Stimulated activated memory B cell treated with anti-CD40 and anti-IgM and Interleukin-4, amounts not matched to agents 10 μg/mL and 1 μg/mL and 100 μg/mL, for 72 hours (primary cell): ENCODE data around the gene MICAL3.

Source experiments
- ATAC-seq: fragments of 150-1000 bp; cut with Tn5 transposase; 2 replicates; pipeline ENCODE4 v1.10.0; 2021
- H3K27ac Mint-ChIP-seq: one replicate; pipeline ENCODE4 v1.8.0; 2022; ENCODE audit warnings: mild to moderate bottlenecking, mixed read lengths
- H3K27me3 Mint-ChIP-seq: one replicate; pipeline ENCODE4 v1.8.0; 2022; ENCODE audit warnings: mixed read lengths
- H3K36me3 Mint-ChIP-seq: one replicate; pipeline ENCODE4 v1.8.0; 2022; ENCODE audit warnings: mixed read lengths
- H3K4me1 Mint-ChIP-seq: one replicate; pipeline ENCODE4 v1.8.0; 2022; ENCODE audit warnings: mixed read lengths
- H3K4me3 Mint-ChIP-seq: one replicate; pipeline ENCODE4 v1.8.0; 2022; ENCODE audit warnings: mild to moderate bottlenecking, moderate library complexity, mixed read lengths
- H3K9me3 Mint-ChIP-seq: one replicate; pipeline ENCODE4 v1.8.0; 2022; ENCODE audit warnings: mixed read lengths

Gene MICAL3

DNA sequence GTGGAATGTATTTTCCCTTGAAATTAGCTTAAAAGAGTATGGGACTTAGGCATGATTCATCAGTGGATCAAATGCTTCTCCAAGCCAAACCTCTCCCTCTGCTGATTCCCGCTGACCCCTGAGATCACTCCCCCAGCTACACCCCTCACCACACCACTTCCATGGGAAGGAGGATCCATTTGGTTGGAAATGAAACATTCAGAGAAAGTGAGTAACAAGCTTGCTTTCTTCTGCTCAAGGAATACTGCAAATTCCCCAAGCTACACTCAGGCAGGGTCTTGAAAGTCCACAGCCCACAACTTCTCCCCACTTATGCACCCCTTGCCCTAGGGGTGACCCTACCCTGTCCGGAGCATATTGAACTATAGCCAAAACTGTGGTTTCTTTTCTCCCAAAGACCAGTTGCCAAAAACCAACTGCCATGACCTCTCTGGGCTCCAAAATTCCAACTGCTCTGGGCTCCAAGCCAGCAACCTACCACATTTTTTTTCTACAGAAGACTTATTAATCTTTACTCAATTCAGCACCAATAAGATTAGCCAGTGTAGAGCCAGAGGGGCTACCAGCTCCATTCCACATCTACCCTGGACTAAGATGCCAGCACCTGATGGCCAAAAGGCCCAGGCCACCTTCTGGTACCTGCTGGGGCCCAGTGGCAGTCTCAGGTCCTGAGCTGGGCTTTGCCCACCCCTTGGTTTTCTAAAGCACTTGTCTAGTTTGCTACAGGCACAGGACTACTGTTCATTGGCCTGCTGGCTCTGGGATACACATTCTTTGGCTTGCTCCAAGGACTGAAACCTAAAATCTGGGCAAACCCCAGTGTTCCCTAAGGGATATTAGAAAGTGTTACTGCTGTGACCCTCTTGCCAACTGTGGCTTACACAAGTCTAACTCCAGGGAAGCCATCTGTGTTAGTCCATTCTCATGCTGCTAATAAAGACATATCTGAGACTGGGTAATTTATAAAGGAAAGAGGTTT is 101.1 kb downstream of the MICAL3 start:
- ATAC-seq = no peak
- no peaks in the 10 kb centered on the region for H3K27me3 Mint-ChIP-seq
- peaks cover 25% of the 10 kb centered on the region for H3K4me1 Mint-ChIP-seq
- no peaks in the 10 kb centered on the region for H3K36me3 Mint-ChIP-seq
- H3K9me3 Mint-ChIP-seq = no peaks in the 10 kb centered on the region
- peak overlapping the region; percentile 39 for H3K27ac Mint-ChIP-seq
- no peak overlapping the region for H3K4me3 Mint-ChIP-seq

DNA sequence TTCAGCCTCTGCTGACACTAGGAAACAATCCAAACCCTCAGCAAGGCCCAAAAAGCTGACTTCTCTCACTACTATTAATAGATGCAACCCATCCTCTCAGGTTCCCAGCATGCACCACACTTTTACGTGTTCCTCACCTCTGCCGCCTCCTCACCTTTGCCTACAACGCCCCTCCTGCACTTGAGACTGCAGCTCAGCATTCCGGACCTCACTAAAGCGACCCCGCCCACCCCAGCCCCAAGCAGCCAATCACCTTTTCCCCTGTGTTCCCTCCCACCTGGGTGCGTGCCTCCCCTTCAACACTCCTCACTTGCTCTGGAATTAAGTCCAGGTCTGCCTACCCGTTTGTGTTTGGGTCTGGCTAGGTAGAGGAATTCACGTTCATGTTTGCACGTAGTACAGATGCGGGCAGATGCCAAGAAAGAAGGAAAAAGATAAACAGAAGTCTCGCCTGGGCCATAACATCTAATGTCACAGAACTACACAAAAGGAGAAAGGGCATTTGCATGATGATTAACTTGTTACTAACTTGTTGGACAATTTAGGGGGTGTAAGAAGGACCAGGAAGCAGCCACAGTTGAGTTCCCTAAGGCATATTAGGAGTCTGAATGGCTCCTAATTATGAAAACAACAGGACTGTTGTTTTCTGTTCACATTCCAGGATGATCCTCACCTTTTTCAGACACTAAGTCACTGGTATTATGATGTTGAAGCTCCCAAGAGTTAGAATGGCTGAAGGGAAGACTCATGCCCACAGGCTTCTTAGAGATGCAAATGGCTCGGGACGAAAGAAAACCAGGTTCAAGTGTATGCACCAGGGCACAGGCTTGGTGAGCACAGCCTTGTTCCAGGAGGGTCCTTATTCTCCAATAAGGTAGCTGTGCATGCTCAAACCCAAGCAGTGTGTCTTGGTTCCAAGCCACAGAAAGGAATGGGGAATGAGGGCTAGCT is 102.2 kb downstream of the MICAL3 start:
- no peak for ATAC-seq
- Mint-ChIP-seq H3K9me3 (no peaks in the 10 kb centered on the region), H3K36me3 (no peaks in the 10 kb centered on the region), H3K27ac (peak overlapping the region; percentile 63), H3K27me3 (no peaks in the 10 kb centered on the region), H3K4me3 (no peak overlapping the region), H3K4me1 (peaks cover 14% of the 10 kb centered on the region)

DNA sequence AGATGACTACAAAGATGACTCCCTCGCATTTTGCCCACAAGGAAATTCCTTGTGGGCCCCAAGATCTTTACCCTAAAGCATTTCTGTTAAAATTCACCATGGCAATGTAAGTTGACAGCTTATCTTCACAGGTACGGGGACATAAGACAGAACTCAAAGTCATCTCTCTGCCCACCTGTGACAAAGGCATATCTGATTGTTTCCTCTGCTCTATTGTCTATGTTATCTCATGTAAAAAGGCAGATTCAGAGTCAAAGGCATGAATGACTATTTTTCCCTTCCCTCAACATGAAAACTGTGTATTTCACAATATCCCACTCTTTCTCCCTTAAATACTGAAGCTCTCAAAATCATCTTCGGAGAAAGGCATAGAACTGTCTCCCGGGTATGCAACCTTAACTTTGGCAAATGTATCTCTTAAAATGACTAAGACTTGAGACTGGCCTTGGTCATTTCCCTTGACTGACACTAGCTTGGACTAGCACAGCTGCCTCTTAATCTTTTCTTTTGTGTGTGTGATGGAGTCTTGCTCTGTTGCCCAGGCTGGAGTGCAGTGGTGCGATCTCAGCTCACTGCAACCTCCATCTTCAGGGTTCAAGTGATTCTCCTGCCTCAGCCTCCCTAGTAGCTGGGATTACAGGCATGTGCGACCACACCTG is 103.2 kb downstream of the MICAL3 start:
- Mint-ChIP-seq H3K36me3 (no peaks in the 10 kb centered on the region), H3K27ac (peak overlapping the region; percentile 63), H3K4me3 (no peak overlapping the region), H3K27me3 (no peaks in the 10 kb centered on the region), H3K4me1 (peaks cover 4% of the 10 kb centered on the region), H3K9me3 (no peaks in the 10 kb centered on the region)
- no peak for ATAC-seq

DNA sequence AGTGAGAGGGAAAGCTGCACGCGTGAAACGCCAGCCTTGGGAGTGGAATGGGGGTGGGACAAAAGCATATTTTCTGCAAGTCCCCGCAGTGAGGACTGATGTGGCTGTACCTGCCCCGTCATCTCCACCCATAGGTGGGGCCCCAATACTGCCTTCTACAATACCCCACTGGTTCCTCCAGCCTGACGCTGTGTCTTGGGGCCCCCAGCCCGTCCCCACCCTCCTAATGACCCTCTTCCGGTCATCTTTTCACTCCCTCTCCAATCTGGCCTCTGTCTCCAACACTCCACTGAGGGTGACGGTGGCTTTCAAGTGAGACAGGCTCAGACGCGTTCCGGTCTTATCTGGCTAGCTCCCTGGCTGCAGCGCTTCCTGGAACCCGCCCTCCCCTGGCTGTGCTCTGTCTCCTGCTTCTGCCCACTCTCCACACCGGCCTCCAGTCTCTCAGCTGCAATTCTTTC is 104.2 kb downstream of the MICAL3 start:
- Mint-ChIP-seq H3K4me1 (no peaks in the 10 kb centered on the region), H3K9me3 (no peaks in the 10 kb centered on the region), H3K27ac (peak overlapping the region; percentile 63), H3K4me3 (peak overlapping the region; percentile 3), H3K36me3 (no peaks in the 10 kb centered on the region), H3K27me3 (no peaks in the 10 kb centered on the region)
- peak; percentile 43 for ATAC-seq

DNA sequence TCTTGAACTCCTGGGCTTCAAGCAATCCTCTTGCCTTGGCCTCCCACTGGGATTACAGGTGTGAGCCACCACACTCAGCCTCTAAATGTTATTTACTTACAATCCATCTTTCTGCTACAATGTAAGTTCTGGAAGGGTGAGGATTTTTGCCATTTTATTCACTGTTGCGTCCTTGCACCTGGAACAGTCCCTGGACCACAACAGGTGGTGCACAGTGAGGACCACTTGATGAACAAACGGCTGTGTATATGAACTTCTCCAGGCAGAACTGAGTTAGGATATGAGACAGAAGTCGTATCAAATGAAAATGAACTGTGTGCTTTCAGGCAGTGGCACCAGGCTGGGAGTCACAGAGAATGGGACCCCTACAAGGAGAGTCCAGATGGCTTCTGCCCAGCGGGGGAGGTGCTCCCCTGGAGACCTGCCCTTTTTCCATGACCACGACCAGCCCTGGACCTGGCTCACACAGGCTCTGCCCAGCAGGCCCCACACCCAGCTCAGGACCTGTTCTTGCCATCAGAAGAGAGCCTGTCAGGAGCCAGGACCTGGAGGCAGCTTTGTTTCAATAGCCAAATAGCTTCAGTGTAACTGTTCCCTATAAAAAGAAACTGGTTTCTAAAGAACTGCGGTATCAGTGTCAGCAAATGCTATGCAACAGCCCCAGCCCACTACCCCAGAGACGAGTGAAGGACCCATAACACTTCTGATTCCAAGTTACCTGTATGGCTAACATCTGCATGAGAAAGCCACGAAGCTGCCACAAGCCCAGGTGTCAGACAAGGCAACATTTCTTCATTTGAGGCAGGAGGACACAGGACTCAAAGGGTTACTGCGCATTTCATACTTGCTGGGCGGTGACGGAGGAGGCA is 104.9 kb downstream of the MICAL3 start:
- Mint-ChIP-seq H3K36me3 (no peaks in the 10 kb centered on the region), H3K4me3 (no peak overlapping the region), H3K27me3 (no peaks in the 10 kb centered on the region), H3K27ac (peak overlapping the region; percentile 63), H3K4me1 (no peaks in the 10 kb centered on the region), H3K9me3 (no peaks in the 10 kb centered on the region)
- ATAC-seq = no peak

DNA sequence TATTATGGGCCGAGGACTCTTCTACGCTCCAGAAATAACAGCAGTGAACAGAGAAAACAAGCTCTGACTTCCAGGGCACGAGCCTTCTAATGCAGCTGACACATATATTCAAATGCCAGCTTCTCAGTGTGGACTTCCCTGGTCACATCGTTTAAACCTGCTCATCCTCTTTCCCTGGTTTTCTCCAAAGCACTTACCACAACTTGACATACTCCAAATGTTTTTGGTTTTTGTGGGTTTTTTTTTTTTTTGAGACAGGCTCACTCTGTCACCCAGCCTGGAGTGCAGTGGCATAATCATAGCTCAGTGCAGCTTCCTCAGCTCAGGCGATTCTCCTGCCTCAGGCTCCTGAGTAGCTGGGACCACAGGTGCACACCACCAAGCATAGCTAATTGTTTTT is 105.5 kb downstream of the MICAL3 start:
- Mint-ChIP-seq H3K27me3 (no peaks in the 10 kb centered on the region), H3K4me1 (peaks cover 1% of the 10 kb centered on the region), H3K36me3 (no peaks in the 10 kb centered on the region), H3K9me3 (no peaks in the 10 kb centered on the region), H3K27ac (no peak overlapping the region), H3K4me3 (no peak overlapping the region)
- no peak for ATAC-seq

DNA sequence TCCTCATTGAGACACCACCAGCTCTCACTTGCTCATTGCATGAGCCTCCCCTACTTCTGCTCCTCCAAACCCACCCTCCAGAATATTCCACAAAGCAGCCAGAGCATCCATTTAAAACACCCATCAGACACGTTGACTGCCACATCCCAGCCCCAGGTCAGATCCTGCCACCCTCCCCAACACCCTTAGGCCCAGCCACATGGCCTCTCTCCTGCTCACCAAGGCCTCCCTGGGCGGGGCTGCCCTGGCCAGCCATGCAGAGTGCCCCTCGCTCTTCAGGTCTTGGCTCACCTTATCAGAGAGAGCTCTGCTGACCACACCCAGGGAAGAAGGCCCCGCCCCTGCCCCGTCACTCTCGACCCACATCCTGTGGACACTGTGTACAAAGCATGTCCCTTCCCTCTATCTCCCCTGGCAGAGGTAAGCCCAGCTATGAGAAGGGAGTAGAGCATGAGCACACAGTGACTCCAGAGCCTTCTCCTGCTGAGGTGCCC is 106.8 kb downstream of the MICAL3 start:
- Mint-ChIP-seq H3K4me3 (no peak overlapping the region), H3K36me3 (peaks cover 6% of the 10 kb centered on the region), H3K9me3 (no peaks in the 10 kb centered on the region), H3K27me3 (no peaks in the 10 kb centered on the region), H3K27ac (no peak overlapping the region), H3K4me1 (peaks cover 13% of the 10 kb centered on the region)
- peak; percentile 61 for ATAC-seq

GRCh38 chr22:17916226-17916889 is 108.0 kb downstream of the MICAL3 start:
- no peaks in the 10 kb centered on the region for H3K9me3 Mint-ChIP-seq
- H3K27me3 Mint-ChIP-seq = no peaks in the 10 kb centered on the region
- H3K4me1 Mint-ChIP-seq = peaks cover 17% of the 10 kb centered on the region
- no peak overlapping the region for H3K4me3 Mint-ChIP-seq
- no peak for ATAC-seq
- peaks cover 6% of the 10 kb centered on the region for H3K36me3 Mint-ChIP-seq
- H3K27ac Mint-ChIP-seq = no peak overlapping the region

GRCh38 chr22:17915676-17916075 is 108.7 kb downstream of the MICAL3 start:
- ATAC-seq = no peak
- peaks cover 6% of the 10 kb centered on the region for H3K36me3 Mint-ChIP-seq
- no peak overlapping the region for H3K27ac Mint-ChIP-seq
- H3K27me3 Mint-ChIP-seq = no peaks in the 10 kb centered on the region
- H3K4me3 Mint-ChIP-seq = no peak overlapping the region
- peaks cover 23% of the 10 kb centered on the region for H3K4me1 Mint-ChIP-seq
- no peaks in the 10 kb centered on the region for H3K9me3 Mint-ChIP-seq

DNA sequence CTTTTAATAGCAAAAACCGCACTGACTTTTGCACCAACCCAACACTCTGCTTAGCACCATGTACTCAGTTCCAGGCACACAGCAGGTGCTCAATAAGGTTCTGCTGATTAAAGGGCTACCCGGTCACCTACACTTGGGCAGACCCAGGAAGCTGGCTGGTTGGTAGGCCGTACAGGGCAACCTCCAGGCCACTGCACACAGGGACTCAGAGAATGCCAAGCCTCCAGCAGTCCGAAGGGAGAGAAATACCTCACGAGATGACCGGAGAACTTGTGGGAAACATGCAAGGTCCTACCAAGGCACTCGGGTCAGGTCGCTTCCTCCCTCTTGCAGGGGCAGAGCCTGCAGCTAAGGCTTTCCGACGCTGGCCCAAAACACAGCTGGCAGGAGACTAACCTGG is 109.2 kb downstream of the MICAL3 start:
- H3K36me3 Mint-ChIP-seq = peaks cover 6% of the 10 kb centered on the region
- H3K9me3 Mint-ChIP-seq = no peaks in the 10 kb centered on the region
- peaks cover 28% of the 10 kb centered on the region for H3K4me1 Mint-ChIP-seq
- H3K4me3 Mint-ChIP-seq = no peak overlapping the region
- no peaks in the 10 kb centered on the region for H3K27me3 Mint-ChIP-seq
- no peak overlapping the region for H3K27ac Mint-ChIP-seq
- no peak for ATAC-seq

DNA sequence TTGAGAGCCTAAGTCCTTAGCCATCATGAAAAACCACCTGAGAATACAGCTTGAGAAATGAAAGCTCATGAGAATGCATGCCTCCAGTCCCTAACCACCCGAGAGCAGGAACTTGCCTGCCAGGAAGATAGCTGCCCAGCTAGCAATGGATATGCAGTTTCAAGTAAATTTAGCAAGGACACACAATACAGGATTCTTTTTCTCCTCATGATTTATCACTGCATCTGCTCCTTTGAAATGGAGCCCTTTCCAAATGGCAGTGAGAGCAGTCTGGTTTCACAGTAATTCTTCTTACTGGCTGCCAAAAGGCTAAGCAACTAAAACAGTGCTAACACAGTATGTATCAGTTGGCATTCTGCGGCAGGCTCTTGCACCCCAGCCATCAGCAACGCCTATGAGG is 109.9 kb downstream of the MICAL3 start:
- Mint-ChIP-seq H3K4me1 (peaks cover 35% of the 10 kb centered on the region), H3K9me3 (no peaks in the 10 kb centered on the region), H3K4me3 (no peak overlapping the region), H3K36me3 (peaks cover 6% of the 10 kb centered on the region), H3K27ac (no peak overlapping the region), H3K27me3 (no peaks in the 10 kb centered on the region)
- no peak for ATAC-seq

GRCh38 chr22:17913801-17914347 is 110.5 kb downstream of the MICAL3 start:
- peaks cover 6% of the 10 kb centered on the region for H3K36me3 Mint-ChIP-seq
- no peaks in the 10 kb centered on the region for H3K9me3 Mint-ChIP-seq
- H3K27me3 Mint-ChIP-seq = no peaks in the 10 kb centered on the region
- no peak overlapping the region for H3K4me3 Mint-ChIP-seq
- ATAC-seq = no peak
- H3K4me1 Mint-ChIP-seq = peaks cover 39% of the 10 kb centered on the region
- H3K27ac Mint-ChIP-seq = no peak overlapping the region

DNA sequence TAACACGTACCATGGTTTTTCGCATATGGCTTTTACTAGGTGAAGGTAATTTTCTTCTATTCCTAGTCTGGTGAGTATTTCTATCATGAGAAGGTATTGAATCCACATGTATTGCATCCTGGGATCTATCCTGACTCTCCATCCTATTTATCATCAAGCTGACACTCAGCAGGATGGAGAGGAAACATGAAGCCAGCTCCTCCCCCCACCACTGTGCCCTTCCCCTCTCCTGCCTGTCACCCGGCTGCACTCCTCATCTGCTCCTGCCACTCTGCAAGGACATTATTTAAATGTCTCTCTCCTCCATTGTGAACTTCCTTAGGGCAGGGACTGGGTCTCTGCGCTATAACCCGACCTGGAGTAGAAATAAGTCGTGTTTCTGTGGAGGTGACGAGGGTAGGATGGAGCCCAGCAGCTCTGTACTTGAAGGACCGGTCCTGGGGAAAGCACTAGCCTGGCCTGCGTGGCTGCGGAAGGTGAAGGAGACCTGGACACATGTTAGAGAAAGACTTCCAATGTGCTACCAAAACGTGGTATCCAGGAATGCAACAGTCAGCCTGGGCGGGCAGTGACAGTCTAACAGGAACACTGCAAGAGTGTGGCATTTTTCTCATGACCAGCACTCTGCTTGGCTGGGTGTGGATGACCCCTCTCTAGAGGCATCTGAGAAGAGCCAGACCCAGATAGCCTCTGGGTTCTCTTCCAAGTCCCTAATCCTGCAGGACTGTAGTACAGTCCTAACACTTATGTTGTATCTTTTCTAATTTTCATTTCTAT is 111.2 kb downstream of the MICAL3 start:
- Mint-ChIP-seq H3K4me1 (peaks cover 39% of the 10 kb centered on the region), H3K4me3 (no peak overlapping the region), H3K27ac (no peak overlapping the region), H3K36me3 (peaks cover 6% of the 10 kb centered on the region), H3K9me3 (no peaks in the 10 kb centered on the region), H3K27me3 (no peaks in the 10 kb centered on the region)
- ATAC-seq = no peak
